Melanocyte of skin (primary cell): ENCODE measurements around the gene ADAMTS8. TPM values are rescaled to one million over a fixed set of nuclear protein-coding genes. Genes with fewer than 3 reads are reported as not detected.

Experiments used
- total RNA-seq, 2 donors: library from RNA; depleted of rRNA; stranded (reverse); fragments of >200 nt; gene quantifications; 2 replicates each; pipeline ENCODE4 v1.2.3, GENCODE V29; 2012

The ADAMTS8 gene, protein sequence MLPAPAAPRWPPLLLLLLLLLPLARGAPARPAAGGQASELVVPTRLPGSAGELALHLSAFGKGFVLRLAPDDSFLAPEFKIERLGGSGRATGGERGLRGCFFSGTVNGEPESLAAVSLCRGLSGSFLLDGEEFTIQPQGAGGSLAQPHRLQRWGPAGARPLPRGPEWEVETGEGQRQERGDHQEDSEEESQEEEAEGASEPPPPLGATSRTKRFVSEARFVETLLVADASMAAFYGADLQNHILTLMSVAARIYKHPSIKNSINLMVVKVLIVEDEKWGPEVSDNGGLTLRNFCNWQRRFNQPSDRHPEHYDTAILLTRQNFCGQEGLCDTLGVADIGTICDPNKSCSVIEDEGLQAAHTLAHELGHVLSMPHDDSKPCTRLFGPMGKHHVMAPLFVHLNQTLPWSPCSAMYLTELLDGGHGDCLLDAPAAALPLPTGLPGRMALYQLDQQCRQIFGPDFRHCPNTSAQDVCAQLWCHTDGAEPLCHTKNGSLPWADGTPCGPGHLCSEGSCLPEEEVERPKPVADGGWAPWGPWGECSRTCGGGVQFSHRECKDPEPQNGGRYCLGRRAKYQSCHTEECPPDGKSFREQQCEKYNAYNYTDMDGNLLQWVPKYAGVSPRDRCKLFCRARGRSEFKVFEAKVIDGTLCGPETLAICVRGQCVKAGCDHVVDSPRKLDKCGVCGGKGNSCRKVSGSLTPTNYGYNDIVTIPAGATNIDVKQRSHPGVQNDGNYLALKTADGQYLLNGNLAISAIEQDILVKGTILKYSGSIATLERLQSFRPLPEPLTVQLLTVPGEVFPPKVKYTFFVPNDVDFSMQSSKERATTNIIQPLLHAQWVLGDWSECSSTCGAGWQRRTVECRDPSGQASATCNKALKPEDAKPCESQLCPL
- total RNA-seq: not detected

GRCh38 chr11:130428316-130429119, at the start of gene ADAMTS8:
ADAMTS8 (minus strand) TSS chr11:130428609; CDS start chr11:130428286, 323 bp downstream.

DNA sequence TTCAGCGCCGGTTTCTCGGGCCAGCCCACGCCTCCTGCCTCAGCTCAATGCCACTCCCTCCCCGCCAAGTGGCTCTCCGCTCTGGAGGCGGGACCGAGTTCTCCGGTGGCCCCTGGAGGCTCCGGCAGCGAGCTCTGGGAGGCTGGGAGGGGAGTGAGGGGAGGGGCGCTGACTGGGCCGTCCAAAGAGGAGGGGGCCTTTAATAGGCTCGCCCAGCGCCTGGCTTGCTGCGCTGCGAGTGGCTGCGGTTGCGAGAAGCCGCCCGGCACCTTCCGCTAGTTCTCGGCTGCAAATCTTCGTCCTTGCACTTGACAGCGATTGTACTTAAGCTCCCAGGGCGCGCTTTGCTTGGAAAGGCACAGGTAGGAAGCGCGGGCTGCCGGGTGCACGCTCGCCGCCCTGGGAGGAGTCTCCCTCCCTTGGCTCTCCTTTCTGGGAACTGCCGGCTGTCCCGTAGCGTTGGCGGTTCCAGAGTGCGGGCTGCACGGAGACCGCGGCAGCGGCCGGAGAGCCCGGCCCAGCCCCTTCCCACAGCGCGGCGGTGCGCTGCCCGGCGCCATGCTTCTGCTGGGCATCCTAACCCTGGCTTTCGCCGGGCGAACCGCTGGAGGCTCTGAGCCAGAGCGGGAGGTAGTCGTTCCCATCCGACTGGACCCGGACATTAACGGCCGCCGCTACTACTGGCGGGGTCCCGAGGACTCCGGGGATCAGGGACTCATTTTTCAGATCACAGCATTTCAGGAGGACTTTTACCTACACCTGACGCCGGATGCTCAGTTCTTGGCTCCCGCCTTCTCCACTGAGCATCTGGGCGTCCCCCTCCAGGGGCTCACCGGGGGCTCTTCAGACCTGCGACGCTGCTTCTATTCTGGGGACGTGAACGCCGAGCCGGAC, 20.3 kb upstream of the ADAMTS8 start, which contains the start of gene ADAMTS15:
ADAMTS15 (plus strand) TSS at position 230 of the 894 bp plus-strand sequence; CDS start at position 559, 329 bp downstream.

Other genes starting within 250 kb of the ADAMTS8 start
- 10 to 100 TPM; 28.0 to 33.4 TPM for gene ZBTB44, start 113.7 kb downstream of the ADAMTS8 start, total RNA-seq
- gene ADAMTS15, start 20.0 kb upstream of the ADAMTS8 start, total RNA-seq: under 1 TPM in 1 of 2 donors, not detected in 1; under 0.01 TPM